ENCODE results near the gene USHBP1. TPM values are rescaled to one million over a fixed set of nuclear protein-coding genes. Genes with fewer than 3 reads are reported as not detected.

Gene USHBP1
- total and polyA plus RNA-seq, 2 of the 13 experiments (the other 11 are each of a cell fraction or from before 2014, with no cell fraction given) = 0.15 to 1.5 TPM

DNA sequence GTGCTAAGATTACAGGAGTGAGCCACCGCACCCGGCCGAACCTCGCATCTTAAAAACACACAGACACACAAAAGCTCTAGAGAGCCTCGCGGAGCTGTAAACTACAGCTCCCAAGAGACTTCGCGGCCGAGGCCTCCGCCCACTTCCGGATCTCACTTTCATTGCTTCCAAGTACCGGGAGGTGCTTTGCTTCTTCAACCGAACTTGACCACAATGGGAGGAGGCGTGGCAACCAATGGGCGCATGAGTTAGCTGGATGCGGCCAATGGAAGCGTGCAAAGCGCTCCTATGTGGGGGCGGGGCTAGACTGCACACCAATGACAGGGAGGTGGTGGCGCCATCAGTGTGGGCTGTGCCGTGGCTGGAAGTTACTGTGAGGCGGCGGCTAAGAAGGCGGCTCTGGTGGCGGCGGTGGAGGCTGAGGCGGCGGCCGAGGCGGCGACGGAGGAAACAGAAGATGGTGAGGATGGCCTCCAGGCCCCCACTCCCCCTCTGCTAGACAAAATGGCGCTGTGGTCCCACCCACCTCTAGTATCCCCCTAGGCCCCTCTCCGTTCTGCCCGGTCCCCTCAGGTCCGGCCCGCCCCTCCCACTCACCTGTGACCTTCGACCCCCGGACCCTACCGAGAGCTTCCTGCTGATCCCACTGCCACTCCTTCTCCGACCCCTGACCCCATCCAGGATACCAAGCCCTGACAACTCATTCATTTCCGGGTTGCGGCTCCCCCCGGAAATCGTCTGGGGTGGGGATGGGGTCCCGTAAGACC, 44.8 kb upstream of the USHBP1 start, which contains the start of gene DDA1 (continued):
- TF ChIP-seq, protein P1, sequence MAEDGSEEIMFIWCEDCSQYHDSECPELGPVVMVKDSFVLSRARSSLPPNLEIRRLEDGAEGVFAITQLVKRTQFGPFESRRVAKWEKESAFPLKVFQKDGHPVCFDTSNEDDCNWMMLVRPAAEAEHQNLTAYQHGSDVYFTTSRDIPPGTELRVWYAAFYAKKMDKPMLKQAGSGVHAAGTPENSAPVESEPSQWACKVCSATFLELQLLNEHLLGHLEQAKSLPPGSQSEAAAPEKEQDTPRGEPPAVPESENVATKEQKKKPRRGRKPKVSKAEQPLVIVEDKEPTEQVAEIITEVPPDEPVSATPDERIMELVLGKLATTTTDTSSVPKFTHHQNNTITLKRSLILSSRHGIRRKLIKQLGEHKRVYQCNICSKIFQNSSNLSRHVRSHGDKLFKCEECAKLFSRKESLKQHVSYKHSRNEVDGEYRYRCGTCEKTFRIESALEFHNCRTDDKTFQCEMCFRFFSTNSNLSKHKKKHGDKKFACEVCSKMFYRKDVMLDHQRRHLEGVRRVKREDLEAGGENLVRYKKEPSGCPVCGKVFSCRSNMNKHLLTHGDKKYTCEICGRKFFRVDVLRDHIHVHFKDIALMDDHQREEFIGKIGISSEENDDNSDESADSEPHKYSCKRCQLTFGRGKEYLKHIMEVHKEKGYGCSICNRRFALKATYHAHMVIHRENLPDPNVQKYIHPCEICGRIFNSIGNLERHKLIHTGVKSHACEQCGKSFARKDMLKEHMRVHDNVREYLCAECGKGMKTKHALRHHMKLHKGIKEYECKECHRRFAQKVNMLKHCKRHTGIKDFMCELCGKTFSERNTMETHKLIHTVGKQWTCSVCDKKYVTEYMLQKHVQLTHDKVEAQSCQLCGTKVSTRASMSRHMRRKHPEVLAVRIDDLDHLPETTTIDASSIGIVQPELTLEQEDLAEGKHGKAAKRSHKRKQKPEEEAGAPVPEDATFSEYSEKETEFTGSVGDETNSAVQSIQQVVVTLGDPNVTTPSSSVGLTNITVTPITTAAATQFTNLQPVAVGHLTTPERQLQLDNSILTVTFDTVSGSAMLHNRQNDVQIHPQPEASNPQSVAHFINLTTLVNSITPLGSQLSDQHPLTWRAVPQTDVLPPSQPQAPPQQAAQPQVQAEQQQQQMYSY (CRISPR knock-in tag; IDR thresholded peaks at IDR 0.05) = no peak
- TF ChIP-seq ZNF75D (CRISPR knock-in tag; IDR thresholded peaks at IDR 0.05; ENCODE audit: borderline replicate concordance) = no peak
- TF ChIP-seq ZBTB10 (CRISPR knock-in tag; IDR thresholded peaks at IDR 0.05; ENCODE audit: borderline replicate concordance) = peak; percentile 17; the same call in 1 of the 2 replicates
- 0 out of 2 replicates have a peak, but pooled peaks have one; percentile 77 for TF ChIP-seq NCOA1 (CRISPR knock-in tag; IDR thresholded peaks at IDR 0.05)
- peak; percentile 95 for TF ChIP-seq SP2 (CRISPR knock-in tag; IDR thresholded peaks at IDR 0.05)
- TF ChIP-seq TBP (CRISPR knock-in tag; IDR thresholded peaks at IDR 0.05) = no peak
- no peak; the same call in 1 of the 2 replicates for TF ChIP-seq RXRA (CRISPR knock-in tag; IDR thresholded peaks at IDR 0.05)
- peak; percentile 99 for TF ChIP-seq NFYC (CRISPR knock-in tag; IDR thresholded peaks at IDR 0.05)
- no peak for TF ChIP-seq ZSCAN20 (CRISPR knock-in tag; IDR thresholded peaks at IDR 0.05; ENCODE audit: borderline replicate concordance)
- no peak for TF ChIP-seq NFE2L2 (IDR thresholded peaks at IDR 0.05; ENCODE audit: low read length)
- peak; percentile 59; the same call in 1 of the 2 replicates for TF ChIP-seq ATF1 (CRISPR knock-in tag; IDR thresholded peaks at IDR 0.05)
- peak; percentile 89; the same call in 1 of the 2 replicates for TF ChIP-seq KDM5A (IDR thresholded peaks at IDR 0.05; ENCODE audit: borderline replicate concordance, low read length)
- peak; percentile 68; the same call in 1 of the 2 replicates for TF ChIP-seq ZNF790 (CRISPR knock-in tag; IDR thresholded peaks at IDR 0.05; ENCODE audit: borderline replicate concordance)
- TF ChIP-seq IRF2 (CRISPR knock-in tag; IDR thresholded peaks at IDR 0.05) = peak; percentile 53; the same call in 1 of the 2 replicates
- TF ChIP-seq RFX5 (IDR thresholded peaks at IDR 0.05; ENCODE audit: low read depth, low read length) = peak; percentile 67
- TF ChIP-seq, protein P2, sequence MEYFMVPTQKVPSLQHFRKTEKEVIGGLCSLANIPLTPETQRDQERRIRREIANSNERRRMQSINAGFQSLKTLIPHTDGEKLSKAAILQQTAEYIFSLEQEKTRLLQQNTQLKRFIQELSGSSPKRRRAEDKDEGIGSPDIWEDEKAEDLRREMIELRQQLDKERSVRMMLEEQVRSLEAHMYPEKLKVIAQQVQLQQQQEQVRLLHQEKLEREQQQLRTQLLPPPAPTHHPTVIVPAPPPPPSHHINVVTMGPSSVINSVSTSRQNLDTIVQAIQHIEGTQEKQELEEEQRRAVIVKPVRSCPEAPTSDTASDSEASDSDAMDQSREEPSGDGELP (IDR thresholded peaks at IDR 0.05; ENCODE audit: borderline replicate concordance, low read depth) = no peak
- 0 out of 2 replicates have a peak, but pooled peaks have one; percentile 14 for TF ChIP-seq KLF12 (CRISPR knock-in tag; IDR thresholded peaks at IDR 0.05; ENCODE audit: borderline replicate concordance)
- TF ChIP-seq RELA (CRISPR knock-in tag; IDR thresholded peaks at IDR 0.05) = no peak
- TF ChIP-seq, protein P3, sequence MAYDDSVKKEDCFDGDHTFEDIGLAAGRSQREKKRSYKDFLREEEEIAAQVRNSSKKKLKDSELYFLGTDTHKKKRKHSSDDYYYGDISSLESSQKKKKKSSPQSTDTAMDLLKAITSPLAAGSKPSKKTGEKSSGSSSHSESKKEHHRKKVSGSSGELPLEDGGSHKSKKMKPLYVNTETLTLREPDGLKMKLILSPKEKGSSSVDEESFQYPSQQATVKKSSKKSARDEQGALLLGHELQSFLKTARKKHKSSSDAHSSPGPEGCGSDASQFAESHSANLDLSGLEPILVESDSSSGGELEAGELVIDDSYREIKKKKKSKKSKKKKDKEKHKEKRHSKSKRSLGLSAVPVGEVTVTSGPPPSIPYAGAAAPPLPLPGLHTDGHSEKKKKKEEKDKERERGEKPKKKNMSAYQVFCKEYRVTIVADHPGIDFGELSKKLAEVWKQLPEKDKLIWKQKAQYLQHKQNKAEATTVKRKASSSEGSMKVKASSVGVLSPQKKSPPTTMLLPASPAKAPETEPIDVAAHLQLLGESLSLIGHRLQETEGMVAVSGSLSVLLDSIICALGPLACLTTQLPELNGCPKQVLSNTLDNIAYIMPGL (CRISPR knock-in tag; IDR thresholded peaks at IDR 0.05; ENCODE audit: borderline replicate concordance in 1 of 2, low read depth in 1 of 2) = peak in 1 of 2 experiments; percentile 41; a peak in 3 of 4 replicates
- TF ChIP-seq ZNF460 (CRISPR knock-in tag; IDR thresholded peaks at IDR 0.05; ENCODE audit: borderline replicate concordance) = no peak; the same call in 1 of the 2 replicates

Data from HepG2 (cell line).